HepG2 (cell line): ENCODE measurements around the gene INTS6. TPM values are rescaled to one million over a fixed set of nuclear protein-coding genes. Genes with fewer than 3 reads are reported as not detected.

Experiments
- CSRNP1 ChIP-seq: sonication (generic); formaldehyde crosslinking; IDR thresholded peaks from 2 replicates; pipeline ENCODE4 v1.8.1; 2023; ENCODE audit warnings: mild to moderate bottlenecking, missing genetic modification reagents
- ETS1 ChIP-seq: sonication (generic); formaldehyde crosslinking; IDR thresholded peaks from 2 replicates; pipeline ENCODE4 v1.4.0; 2020; ENCODE audit warnings: missing genetic modification reagents
- GABPA ChIP-seq, 2 experiments: IDR thresholded peaks; 2 replicates each; pipeline ENCODE4 v1.6.1; 2011 to 2016; ENCODE audit warnings: low read depth in 2 of 2, low read length in 1 of 2, missing biosample characterization in 1 of 2, missing genetic modification characterization in 1 of 2
- HMG20B ChIP-seq: conservative IDR thresholded peaks from 2 replicates; pipeline ENCODE4 v1.6.1; 2016; ENCODE audit warnings: missing genetic modification reagents, missing compliant biosample characterization
- HNRNPUL1 ChIP-seq: fragments of 200-400 bp; formaldehyde crosslinking; IDR thresholded peaks from 2 replicates; pipeline ENCODE4 v1.6.1; 2017; ENCODE audit warnings: low read depth, mild to moderate bottlenecking, low read length, moderate library complexity
- IKZF5 ChIP-seq: IDR thresholded peaks from 2 replicates; pipeline ENCODE4 v1.6.1; 2018; ENCODE audit warnings: missing genetic modification reagents, mild to moderate bottlenecking, missing compliant biosample characterization
- MATR3 ChIP-seq: sonication (generic); formaldehyde crosslinking; IDR thresholded peaks from 2 replicates; pipeline ENCODE4 v1.4.0; 2020; ENCODE audit warnings: missing genetic modification reagents
- PATZ1 ChIP-seq: sonication (generic); formaldehyde crosslinking; IDR thresholded peaks from 2 replicates; pipeline ENCODE4 v1.4.0; 2020; ENCODE audit warnings: missing genetic modification reagents
- SCMH1 ChIP-seq: sonication (generic); formaldehyde crosslinking; IDR thresholded peaks from 2 replicates; pipeline ENCODE4 v1.9.0; 2021; ENCODE audit warnings: missing genetic modification reagents, mild to moderate bottlenecking, borderline replicate concordance
- TFDP2 ChIP-seq: sonication (generic); formaldehyde crosslinking; IDR thresholded peaks from 2 replicates; pipeline ENCODE4 v1.4.0; 2020; ENCODE audit warnings: missing genetic modification reagents
- ZNF180 ChIP-seq: sonication (generic); formaldehyde crosslinking; IDR thresholded peaks from 2 replicates; pipeline ENCODE4 v1.4.0; 2020; ENCODE audit warnings: low read depth, missing genetic modification reagents, borderline replicate concordance
- ZNF263 ChIP-seq: sonication (generic); formaldehyde crosslinking; IDR thresholded peaks from 2 replicates; pipeline ENCODE4 v1.4.0; 2020; ENCODE audit warnings: missing genetic modification reagents
- ZNF564 ChIP-seq: sonication (generic); formaldehyde crosslinking; IDR thresholded peaks from 2 replicates; pipeline ENCODE4 v1.8.1; 2023; ENCODE audit warnings: mild to moderate bottlenecking, missing genetic modification reagents
- ZNF614 ChIP-seq: IDR thresholded peaks from 2 replicates; pipeline ENCODE4 v1.6.1; 2018; ENCODE audit warnings: missing biosample characterization, missing genetic modification reagents, inconsistent platforms, borderline replicate concordance
- ZNF709 ChIP-seq: sonication (generic); formaldehyde crosslinking; IDR thresholded peaks from 2 replicates; pipeline ENCODE4 v1.5.0; 2020; ENCODE audit warnings: mild to moderate bottlenecking, missing genetic modification reagents
- polyA plus RNA-seq, 8 experiments: library from polyadenylated mRNA; depleted of rRNA in 3 of 8; stranded (reverse) in 7 of 8; unstranded in 1 of 8; fragments of >200 nt; fragmentation: Illumina TruSeq in 4 of 8; extraction: Trizol in 4 of 8; gene quantifications; 2 replicates each; pipeline versions ENCODE4 v1.2.1 to v1.2.3, GENCODE V29; 2011 to 2016; ENCODE audit warnings: low read depth in 4 of 8, missing spikeins in 1 of 8, mixed read lengths in 1 of 8; ENCODE audit not compliant: insufficient read depth in 1 of 8
- total RNA-seq, 5 experiments: library from RNA; depleted of rRNA; stranded (reverse); fragments of >200 nt; fragmentation: Illumina TruSeq; extraction: Trizol; gene quantifications; 2 replicates each; pipeline ENCODE4 v1.2.3, GENCODE V29; 2016; ENCODE audit warnings: low read depth in 1 of 5
- TF ChIP-seq, protein P1 (sequence below), 2 experiments: IDR thresholded peaks; 2 replicates each; pipeline ENCODE4 v1.6.1; 2011 to 2012; ENCODE audit warnings: low read length in 2 of 2, borderline replicate concordance in 1 of 2, low read depth in 1 of 2, mild to moderate bottlenecking in 1 of 2, moderate library complexity in 1 of 2

INTS6 gene
- total and polyA plus RNA-seq, 2 of the 13 experiments (the other 11 are each of a cell fraction or from before 2014, with no cell fraction given): 27.9 to 38.4 TPM

GRCh38 chr13:51453207-51453958 is 547 bp upstream of the INTS6 start (continued):
- TF ChIP-seq TFDP2 (CRISPR knock-in tag) (0 out of 2 replicates have a peak, but pooled peaks have one; percentile 26), ZNF263 (CRISPR knock-in tag) (peak; percentile 67), ZNF180 (CRISPR knock-in tag) (0 out of 2 replicates have a peak, but pooled peaks have one; percentile 44), IKZF5 (peak; percentile 8; the same call in 1 of the 2 replicates), CSRNP1 (CRISPR knock-in tag) (0 out of 2 replicates have a peak, but pooled peaks have one; percentile 20), ZNF709 (CRISPR knock-in tag) (peak; percentile 25; the same call in 1 of the 2 replicates), SCMH1 (CRISPR knock-in tag) (no peak), HNRNPUL1 (no peak), GABPA (IDR thresholded peaks at IDR 0.05; ENCODE audit: low read depth, low read length) (peak; percentile 36; the same call in 1 of the 2 replicates), GABPA (CRISPR knock-in tag; IDR thresholded peaks at IDR 0.05; ENCODE audit: low read depth) (no peak), ZNF614 (CRISPR knock-in tag) (peak; percentile 32; the same call in 1 of the 2 replicates), PATZ1 (CRISPR knock-in tag) (peak; percentile 36), HMG20B (CRISPR knock-in tag) (0 out of 2 replicates have a peak, but pooled peaks have one; percentile 3), ZNF564 (CRISPR knock-in tag) (peak; percentile 61; the same call in 1 of the 2 replicates), ETS1 (CRISPR knock-in tag) (0 out of 2 replicates have a peak, but pooled peaks have one; percentile 4), MATR3 (CRISPR knock-in tag) (no peak)
- TF ChIP-seq, protein P1, sequence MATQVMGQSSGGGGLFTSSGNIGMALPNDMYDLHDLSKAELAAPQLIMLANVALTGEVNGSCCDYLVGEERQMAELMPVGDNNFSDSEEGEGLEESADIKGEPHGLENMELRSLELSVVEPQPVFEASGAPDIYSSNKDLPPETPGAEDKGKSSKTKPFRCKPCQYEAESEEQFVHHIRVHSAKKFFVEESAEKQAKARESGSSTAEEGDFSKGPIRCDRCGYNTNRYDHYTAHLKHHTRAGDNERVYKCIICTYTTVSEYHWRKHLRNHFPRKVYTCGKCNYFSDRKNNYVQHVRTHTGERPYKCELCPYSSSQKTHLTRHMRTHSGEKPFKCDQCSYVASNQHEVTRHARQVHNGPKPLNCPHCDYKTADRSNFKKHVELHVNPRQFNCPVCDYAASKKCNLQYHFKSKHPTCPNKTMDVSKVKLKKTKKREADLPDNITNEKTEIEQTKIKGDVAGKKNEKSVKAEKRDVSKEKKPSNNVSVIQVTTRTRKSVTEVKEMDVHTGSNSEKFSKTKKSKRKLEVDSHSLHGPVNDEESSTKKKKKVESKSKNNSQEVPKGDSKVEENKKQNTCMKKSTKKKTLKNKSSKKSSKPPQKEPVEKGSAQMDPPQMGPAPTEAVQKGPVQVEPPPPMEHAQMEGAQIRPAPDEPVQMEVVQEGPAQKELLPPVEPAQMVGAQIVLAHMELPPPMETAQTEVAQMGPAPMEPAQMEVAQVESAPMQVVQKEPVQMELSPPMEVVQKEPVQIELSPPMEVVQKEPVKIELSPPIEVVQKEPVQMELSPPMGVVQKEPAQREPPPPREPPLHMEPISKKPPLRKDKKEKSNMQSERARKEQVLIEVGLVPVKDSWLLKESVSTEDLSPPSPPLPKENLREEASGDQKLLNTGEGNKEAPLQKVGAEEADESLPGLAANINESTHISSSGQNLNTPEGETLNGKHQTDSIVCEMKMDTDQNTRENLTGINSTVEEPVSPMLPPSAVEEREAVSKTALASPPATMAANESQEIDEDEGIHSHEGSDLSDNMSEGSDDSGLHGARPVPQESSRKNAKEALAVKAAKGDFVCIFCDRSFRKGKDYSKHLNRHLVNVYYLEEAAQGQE (IDR thresholded peaks at IDR 0.05; ENCODE audit: borderline replicate concordance in 1 of 2, low read depth in 1 of 2, low read length in 2 of 2): 0 out of 4 replicates have a peak, but pooled peaks of 1 of the 2 experiments have one; percentile 50
